ENCODE data around the gene TMED7.

DNA sequence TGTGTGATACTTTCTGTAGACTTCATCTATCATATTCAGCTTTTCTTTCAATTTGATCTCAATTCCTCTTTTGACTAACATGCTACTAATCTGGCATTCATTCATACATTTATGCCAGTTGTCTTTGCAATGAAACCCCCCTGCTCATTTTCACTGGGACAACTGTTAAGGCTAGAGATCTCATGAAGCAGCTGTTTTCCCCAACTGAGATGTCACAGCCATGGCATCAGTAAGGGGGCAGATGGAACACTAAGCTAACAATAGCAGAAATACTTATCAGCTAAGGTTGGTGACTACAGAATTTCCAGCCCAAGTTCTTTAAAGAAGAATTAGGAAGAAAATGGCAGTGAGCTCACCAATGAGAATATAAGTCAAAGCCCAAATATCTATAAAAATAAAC, 9.4 kb downstream of the TMED7 start:
- TF ChIP-seq, protein P1, sequence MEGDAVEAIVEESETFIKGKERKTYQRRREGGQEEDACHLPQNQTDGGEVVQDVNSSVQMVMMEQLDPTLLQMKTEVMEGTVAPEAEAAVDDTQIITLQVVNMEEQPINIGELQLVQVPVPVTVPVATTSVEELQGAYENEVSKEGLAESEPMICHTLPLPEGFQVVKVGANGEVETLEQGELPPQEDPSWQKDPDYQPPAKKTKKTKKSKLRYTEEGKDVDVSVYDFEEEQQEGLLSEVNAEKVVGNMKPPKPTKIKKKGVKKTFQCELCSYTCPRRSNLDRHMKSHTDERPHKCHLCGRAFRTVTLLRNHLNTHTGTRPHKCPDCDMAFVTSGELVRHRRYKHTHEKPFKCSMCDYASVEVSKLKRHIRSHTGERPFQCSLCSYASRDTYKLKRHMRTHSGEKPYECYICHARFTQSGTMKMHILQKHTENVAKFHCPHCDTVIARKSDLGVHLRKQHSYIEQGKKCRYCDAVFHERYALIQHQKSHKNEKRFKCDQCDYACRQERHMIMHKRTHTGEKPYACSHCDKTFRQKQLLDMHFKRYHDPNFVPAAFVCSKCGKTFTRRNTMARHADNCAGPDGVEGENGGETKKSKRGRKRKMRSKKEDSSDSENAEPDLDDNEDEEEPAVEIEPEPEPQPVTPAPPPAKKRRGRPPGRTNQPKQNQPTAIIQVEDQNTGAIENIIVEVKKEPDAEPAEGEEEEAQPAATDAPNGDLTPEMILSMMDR (IDR thresholded peaks at IDR 0.05) = no peak
- TF ChIP-seq POLR2A (IDR thresholded peaks at IDR 0.05) = no peak

Data from lower leg skin (tissue), 3 donors.